K562 (cell line): ENCODE data around the gene CELA3B. TPM values are rescaled to one million over a fixed set of nuclear protein-coding genes. Genes with fewer than 3 reads are reported as not detected.
"Not testable (repeated sequence)": the region's sequence is repeated elsewhere in the genome, so short reads cannot be mapped to it uniquely, and the experiment has no call there.

ENCODE experiments used
- ATAC-seq: fragments of 200-7000 bp; cut with Tn5 transposase; 3 replicates; pipeline ENCODE4 v1.9.1; 2020; ENCODE audit warnings: moderate library complexity
- BruUV-seq: library from RNA; stranded (reverse); fragments of 400-500 nt; replicated peaks from 2 replicates; lab custom pipeline; 2021; lab: Mats Ljungman, UMichigan
- CTCF ChIA-PET: fragments of 300-600 bp; formaldehyde crosslinking; extraction: SDS; loops from one replicate; lab custom pipeline; 2021; ENCODE audit warnings: low intra/inter-chr PET ratio; lab: Yijun Ruan, JAX
- POLR2A ChIA-PET: fragments of 300-600, 350-650 bp; sonication (Branson Sonifier 250); formaldehyde crosslinking; extraction: SDS; loops from one replicate; lab custom pipeline; 2021; ENCODE audit warnings: antibody characterized with exemption, inconsistent platforms; lab: Yijun Ruan, JAX
- DNase-seq, 4 experiments: peaks; one replicate each; pipeline versions ENCODE4 v3.0.0 to v3.0.0-alpha.2; 2011 to 2018; ENCODE audit warnings: low spot score in 3 of 4, mixed read lengths in 3 of 4; ENCODE audit errors: extremely low read depth in 1 of 4
- FAIRE-seq: peaks from 2 replicates; lab custom pipeline; 2011; peaks lifted over from hg19 to GRCh38; lab: Jason Lieb, UNC
- H2AFZ ChIP-seq: 2 replicates; pipeline ENCODE4 v1.6.0; 2011; ENCODE audit warnings: low read depth, low read length, control low read depth, inconsistent platforms
- H3K27ac ChIP-seq: fragments of 200-600 bp; 3 replicates; pipeline ENCODE4 v1.8.0; 2011; ENCODE audit warnings: low read depth, mild to moderate bottlenecking, control low read depth, inconsistent platforms, low read length, moderate library complexity, mixed read lengths; ENCODE audit errors: extremely low read depth
- H3K27me3 ChIP-seq, 2 experiments: fragments of 300-600 bp in 1 of 2; 2 replicates in 1 of 2; 3 replicates in 1 of 2; pipeline versions ENCODE4 v1.6.0 to v1.8.0; 2011; ENCODE audit warnings: inconsistent platforms in 2 of 2, low read length in 2 of 2, mild to moderate bottlenecking in 1 of 2, mixed read lengths in 1 of 2, moderate library complexity in 1 of 2; ENCODE audit not compliant: control insufficient read depth in 2 of 2, insufficient read depth in 2 of 2
- H3K36me3 ChIP-seq: fragments of 300-600 bp; 3 replicates; pipeline ENCODE4 v1.8.0; 2011; ENCODE audit warnings: mild to moderate bottlenecking, low read length, inconsistent platforms; ENCODE audit not compliant: control insufficient read depth, insufficient read depth
- H3K4me1 ChIP-seq, 2 experiments: fragments of 200-600 bp in 1 of 2; replicated peaks in 1 of 2; 2 replicates in 1 of 2; 3 replicates in 1 of 2; pipeline versions ENCODE4 v1.5.1 to v1.8.0; 2011; ENCODE audit warnings: inconsistent platforms in 2 of 2, low read length in 2 of 2, mild to moderate bottlenecking in 1 of 2, mixed read lengths in 1 of 2, moderate library complexity in 1 of 2; ENCODE audit not compliant: control insufficient read depth in 2 of 2, insufficient read depth in 2 of 2
- H3K4me2 ChIP-seq: 2 replicates; pipeline ENCODE4 v1.6.1; 2011; ENCODE audit warnings: low read length, control low read depth, inconsistent platforms, mixed read lengths; ENCODE audit not compliant: insufficient read depth
- H3K4me3 ChIP-seq: fragments of 200-600 bp; sonication (generic), shearing (Covaris generic); 2 replicates; pipeline ENCODE4 v1.5.1; 2016; ENCODE audit warnings: control low read depth, inconsistent platforms
- H3K79me2 ChIP-seq: fragments of 200-600 bp; 3 replicates; pipeline ENCODE4 v1.8.0; 2011; ENCODE audit warnings: low read length, inconsistent platforms; ENCODE audit not compliant: control insufficient read depth, insufficient read depth
- H3K9ac ChIP-seq, 2 experiments: 2 replicates each; pipeline versions ENCODE4 v1.6.0 to v1.6.1; 2011; ENCODE audit warnings: low read depth in 2 of 2, low read length in 2 of 2, control low read depth in 1 of 2, inconsistent platforms in 1 of 2, mild to moderate bottlenecking in 1 of 2, mixed read lengths in 1 of 2; ENCODE audit not compliant: insufficient read depth in 1 of 2
- H3K9me1 ChIP-seq: one replicate; pipeline ENCODE4 v1.6.0; 2011; ENCODE audit warnings: inconsistent platforms, mild to moderate bottlenecking, low read length, moderate library complexity; ENCODE audit not compliant: control insufficient read depth, insufficient read depth
- H3K9me3 ChIP-seq: replicated peaks from 2 replicates; pipeline ENCODE4 v1.5.1; 2011; ENCODE audit warnings: low read depth, low read length, inconsistent platforms; ENCODE audit not compliant: control insufficient read depth, insufficient read depth
- H4K20me1 ChIP-seq: replicated peaks from 2 replicates; pipeline ENCODE4 v1.6.1; 2011; ENCODE audit warnings: low read length, inconsistent platforms, mixed read lengths; ENCODE audit not compliant: control insufficient read depth, insufficient read depth
- CHD1 ChIP-seq: fragments of 200-600 bp; sonication (generic); IDR thresholded peaks from one replicate; pipeline ENCODE4 v1.6.1; 2012; ENCODE audit warnings: mild to moderate bottlenecking, moderate library complexity, low read length, inconsistent platforms
- ETS2 ChIP-seq: IDR thresholded peaks from 2 replicates; pipeline ENCODE4 v1.6.1; 2016; ENCODE audit warnings: borderline replicate concordance, missing genetic modification characterization, mild to moderate bottlenecking, moderate library complexity, missing compliant biosample characterization; ENCODE audit not compliant: poor library complexity, severe bottlenecking
- KLF13 ChIP-seq: fragments of 450-650 bp; IDR thresholded peaks from 2 replicates; pipeline ENCODE4 v1.6.1; 2016; ENCODE audit warnings: missing genetic modification characterization, low read depth, mild to moderate bottlenecking, missing compliant biosample characterization, moderate library complexity, borderline replicate concordance
- LARP7 ChIP-seq: fragments of 450-650 bp; IDR thresholded peaks from 2 replicates; pipeline ENCODE4 v1.6.1; 2016
- MCM5 ChIP-seq: fragments of 450-650 bp; IDR thresholded peaks from 2 replicates; pipeline ENCODE4 v1.6.1; 2016; ENCODE audit warnings: low read depth
- MEIS2 ChIP-seq: fragments of 450-650 bp; IDR thresholded peaks from 2 replicates; pipeline ENCODE4 v1.6.1; 2014; ENCODE audit warnings: mild to moderate bottlenecking; ENCODE audit not compliant: partially characterized antibody
- RBM25 ChIP-seq: fragments of 200-400 bp; formaldehyde crosslinking; IDR thresholded peaks from 2 replicates; pipeline ENCODE4 v1.6.1; 2018; ENCODE audit warnings: low read length, low read depth, moderate library complexity; ENCODE audit not compliant: severe bottlenecking
- SRSF9 ChIP-seq: fragments of 200-400 bp; formaldehyde crosslinking; IDR thresholded peaks from 2 replicates; pipeline ENCODE4 v1.6.1; 2017; ENCODE audit warnings: low read depth, low read length, borderline replicate concordance
- TAL1 ChIP-seq: fragments of 450-650 bp; IDR thresholded peaks from 2 replicates; pipeline ENCODE4 v1.6.1; 2016; ENCODE audit warnings: mild to moderate bottlenecking
- ZNF146 ChIP-seq: IDR thresholded peaks from one replicate; pipeline ENCODE4 v1.6.1; 2018; ENCODE audit warnings: missing compliant biosample characterization; ENCODE audit not compliant: unreplicated experiment
- ZNF3 ChIP-seq: fragments of 250-450 bp; sonication (Bioruptor Pico); IDR thresholded peaks from 2 replicates; pipeline ENCODE4 v1.5.0; 2021; ENCODE audit warnings: mild to moderate bottlenecking, moderate library complexity
- ZNF764 ChIP-seq: fragments of 250-450 bp; sonication (Bioruptor Pico); IDR thresholded peaks from 2 replicates; pipeline ENCODE4 v1.4.0; 2020; ENCODE audit warnings: low read depth, mild to moderate bottlenecking, moderate library complexity
- WGBS: fragments of 100-300 bp; shearing (Covaris generic); methylation state at CpG from one replicate; pipeline ENCODE4 v1.1.6; 2016; ENCODE audit warnings: low coverage, mixed read lengths; ENCODE audit not compliant: insufficient coverage; ENCODE audit errors: missing lambda C conversion rate; 5-methylcytosine and 5-hydroxymethylcytosine counted together
- in situ Hi-C: fragments of 300-500 bp; cut with MboI; formaldehyde crosslinking; loops from 4 replicates; pipeline ENCODE4 v1.15.0; 2018; ENCODE audit warnings: inconsistent platforms, mixed read lengths
- intact Hi-C: fragments of 100-400 bp; cut with micrococcal nuclease; formaldehyde crosslinking; loops from 2 replicates; pipeline ENCODE4 v1.14.2; 2022
- polyA plus RNA-seq, 8 experiments: library from polyadenylated mRNA; depleted of rRNA in 4 of 8; stranded (reverse) in 5 of 8; unstranded in 3 of 8; fragments of >200 nt; fragmentation: Nextera tagmentation in 2 of 8; fragmentation: Illumina TruSeq in 1 of 8; extraction: Ambion mirVana in 2 of 8; extraction: Trizol in 1 of 8; gene quantifications; 2 replicates each; pipeline versions ENCODE4 v1.2.1 to v1.2.3, GENCODE V29; 2011 to 2014; ENCODE audit warnings: inconsistent platforms in 1 of 8, missing spikeins in 1 of 8
- total RNA-seq, 7 experiments: library from RNA; depleted of rRNA in 6 of 7; stranded (reverse); fragments of >200 nt in 6 of 7; fragmentation: Illumina TruSeq in 2 of 7; extraction: Trizol in 2 of 7; gene quantifications; 2 replicates each; pipeline versions ENCODE4 v1.2.1 to v1.2.3, GENCODE V29; 2011 to 2021; ENCODE audit warnings: low replicate concordance in 1 of 7
- TF ChIP-seq, protein P1 (sequence below): sonication (generic); formaldehyde crosslinking; IDR thresholded peaks from 2 replicates; pipeline ENCODE4 v1.9.0; 2022; ENCODE audit warnings: mild to moderate bottlenecking, missing genetic modification reagents

The CELA3B gene
- total and polyA plus RNA-seq, 9 of the 15 experiments (the other 6 are each of a cell fraction or from before 2014, with no cell fraction given), result 3.1 TPM; not detected in 8

DNA sequence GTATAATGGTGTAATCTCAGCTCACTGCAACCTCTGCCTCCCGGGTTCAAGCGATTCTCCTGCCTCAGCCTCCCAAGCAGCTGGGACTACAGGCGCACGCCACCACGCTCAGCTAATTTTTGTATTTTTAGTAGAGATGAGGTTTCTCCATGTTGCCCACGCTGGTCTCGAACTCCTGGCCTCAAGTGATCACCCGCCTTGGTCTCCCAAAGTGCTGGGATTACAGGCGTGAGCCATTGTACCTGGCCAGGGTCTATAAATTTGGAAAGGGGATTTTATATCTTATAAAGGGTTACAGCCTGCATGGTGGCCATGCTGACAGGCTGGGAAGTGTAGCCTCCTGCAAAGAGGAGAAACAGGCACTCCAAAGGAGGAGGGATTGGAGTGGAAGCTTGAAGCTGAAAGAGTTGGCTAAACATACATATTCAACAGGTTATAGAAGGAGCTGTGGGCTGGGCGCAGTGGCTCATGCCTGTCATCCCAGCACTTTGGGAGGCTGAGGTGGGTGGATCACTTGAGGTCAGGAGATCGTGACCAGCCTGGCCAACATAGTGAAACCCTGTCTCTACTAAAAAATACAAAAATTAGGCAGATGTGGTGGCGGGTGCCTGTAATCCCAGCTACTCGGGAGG lies 37.9 kb downstream of the CELA3B start:
- H4K20me1 ChIP-seq, H3K27ac ChIP-seq, BruUV-seq, H3K4me2 ChIP-seq, FAIRE-seq, H2AFZ ChIP-seq, ATAC-seq, in situ Hi-C loops, CTCF ChIA-PET, DNase-seq, H3K9me3 ChIP-seq, H3K27me3 ChIP-seq, H3K79me2 ChIP-seq, intact Hi-C loops, H3K36me3 ChIP-seq, H3K9ac ChIP-seq, H3K9me1 ChIP-seq, H3K4me3 ChIP-seq: not testable (repeated sequence)
- POLR2A ChIA-PET, result interaction anchor here (0.7 to 0.8 kb wide), 2 partner anchors 10 to 11 kb away, joined by 3 read pairs; no protein-coding TSS in a partner anchor
- H3K4me1 ChIP-seq, result peaks cover 9 to 16% of the 10 kb centered on the region in 2 experiments; a peak in 4 of 5 replicates
- 36% methylated on average over 10 of the region's 13 CpGs for WGBS

DNA sequence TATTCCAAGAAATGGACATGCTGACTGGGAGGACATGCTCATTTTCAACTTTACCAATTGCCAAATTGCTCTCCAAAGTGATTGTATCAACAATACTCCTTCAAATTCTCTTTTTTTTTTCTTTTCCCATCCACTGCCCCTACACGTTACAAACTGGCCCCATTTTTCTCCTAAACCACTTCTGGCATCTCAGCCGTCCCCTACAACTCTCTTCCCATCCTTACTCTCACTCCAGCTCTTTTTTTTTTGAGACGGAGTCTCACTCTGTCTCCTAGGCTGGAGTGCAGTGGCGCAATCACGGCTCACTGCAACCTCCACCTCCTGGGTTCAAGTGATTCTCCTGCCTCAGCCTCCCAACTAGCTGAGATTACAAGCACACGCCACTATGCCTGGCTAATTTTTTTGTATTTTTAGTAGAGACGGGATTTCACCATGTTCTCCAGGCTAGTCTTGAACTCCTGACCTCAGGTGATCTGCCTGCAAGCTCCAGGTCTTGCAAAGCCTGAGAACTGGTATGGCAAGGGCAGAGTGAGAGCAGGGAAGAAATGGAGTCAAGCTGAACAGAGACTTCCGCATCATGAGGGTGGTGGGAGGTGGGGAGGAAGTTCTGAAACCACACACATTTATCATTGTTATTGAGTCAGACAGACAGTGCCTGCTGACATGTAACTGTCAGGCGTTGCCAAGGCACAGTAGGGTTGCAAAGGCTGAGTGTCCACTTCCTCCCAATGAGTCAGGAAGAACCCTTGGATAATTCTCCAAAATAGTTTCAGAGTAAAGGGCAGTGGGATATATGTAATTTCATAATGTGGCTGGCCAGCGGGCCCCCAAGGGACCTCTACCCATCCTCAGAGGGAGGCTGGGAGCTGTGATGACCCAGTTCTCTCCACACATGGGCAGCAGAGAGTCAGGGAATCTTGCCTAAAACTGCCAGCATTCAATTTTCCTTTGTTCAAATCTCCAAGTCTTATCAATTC lies 42.0 kb downstream of the CELA3B start:
- no peaks in the 10 kb centered on the region for H3K9me3 ChIP-seq
- no peaks in the 10 kb centered on the region for H3K36me3 ChIP-seq
- peak overlapping the region; percentile 63 for H2AFZ ChIP-seq
- DNase-seq (peak in 2 of 4 experiments; percentile 78 to 86), FAIRE-seq (peak; percentile 93), ATAC-seq (peak; percentile 88)
- in situ Hi-C loops, result no loop called here
- ChIA-PET POLR2A (interaction anchor here (0.6 kb wide), 1 partner anchor 72 kb away, joined by 3 read pairs; no protein-coding TSS in a partner anchor), CTCF (no interaction called here)
- intact Hi-C loops, result no loop called here
- BruUV-seq, result no TSS peak
- H4K20me1 ChIP-seq, result no peaks in the 10 kb centered on the region
- peak overlapping the region in 1 of 2 experiments; percentile 44; a peak in 1 of 4 replicates for H3K9ac ChIP-seq
- H3K27me3 ChIP-seq, result no peaks in the 10 kb centered on the region
- WGBS, result 27% methylated on average over 10 of the region's 10 CpGs
- peaks cover 16 to 23% of the 10 kb centered on the region in 2 experiments; a peak in 4 of 5 replicates for H3K4me1 ChIP-seq
- peak overlapping the region; percentile 35; the same call in 1 of the 2 replicates for H3K4me2 ChIP-seq
- H3K27ac ChIP-seq, result peak overlapping the region; percentile 68; the same call in 2 of the 3 replicates
- H3K9me1 ChIP-seq, result no peaks in the 10 kb centered on the region
- no peak overlapping the region for H3K4me3 ChIP-seq
- H3K79me2 ChIP-seq, result no peaks in the 10 kb centered on the region
- TF ChIP-seq, protein P1, sequence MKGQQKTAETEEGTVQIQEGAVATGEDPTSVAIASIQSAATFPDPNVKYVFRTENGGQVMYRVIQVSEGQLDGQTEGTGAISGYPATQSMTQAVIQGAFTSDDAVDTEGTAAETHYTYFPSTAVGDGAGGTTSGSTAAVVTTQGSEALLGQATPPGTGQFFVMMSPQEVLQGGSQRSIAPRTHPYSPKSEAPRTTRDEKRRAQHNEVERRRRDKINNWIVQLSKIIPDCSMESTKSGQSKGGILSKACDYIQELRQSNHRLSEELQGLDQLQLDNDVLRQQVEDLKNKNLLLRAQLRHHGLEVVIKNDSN (CRISPR knock-in tag), result peak; percentile 37; the same call in 1 of the 2 replicates
- TF ChIP-seq LARP7, result no peak
- 0 out of 2 replicates have a peak, but pooled peaks have one; percentile 29 for TF ChIP-seq KLF13 (tag)
- no peak for TF ChIP-seq TAL1
- no peak for TF ChIP-seq SRSF9
- no peak for TF ChIP-seq ZNF3 (CRISPR knock-in tag)
- peak; percentile 100 for TF ChIP-seq MEIS2
- TF ChIP-seq ZNF146 (CRISPR knock-in tag), result no peak
- TF ChIP-seq ETS2 (tag), result no peak
- no peak for TF ChIP-seq RBM25
- no peak for TF ChIP-seq MCM5
- no peak for TF ChIP-seq CHD1
- TF ChIP-seq ZNF764 (CRISPR knock-in tag), result no peak
